GM23338 (cell line): Measurements from ENCODE around the gene DPH1. TPM values are rescaled to one million over a fixed set of nuclear protein-coding genes. Genes with fewer than 3 reads are reported as not detected.
A peak's percentile ranks its signal among the peaks of the same experiment; 100 is the strongest.

Experiments used
- ATAC-seq: fragments of 200-7000 bp; cut with Tn5 transposase; 3 replicates; pipeline ENCODE4 v1.9.1; 2020
- DNase-seq: peaks from one replicate; pipeline ENCODE4 v3.0.0-alpha.2; 2015; ENCODE audit warnings: low spot score
- H2AFZ ChIP-seq: fragments of 200-600 bp; sonication (generic); 2 replicates; pipeline ENCODE4 v1.8.0; 2016; ENCODE audit warnings: antibody characterized with exemption, mild to moderate bottlenecking, moderate library complexity
- H3F3A ChIP-seq: fragments of 200-600 bp; sonication (generic); replicated peaks from 2 replicates; pipeline ENCODE4 v1.8.0; 2017; ENCODE audit warnings: antibody characterized with exemption, mixed run types, low read depth
- H3K27ac ChIP-seq: fragments of 200-600 bp; sonication (generic); 2 replicates; pipeline ENCODE4 v1.6.1; 2016; ENCODE audit warnings: low read depth
- H3K27me3 ChIP-seq: fragments of 200-600 bp; sonication (generic); 2 replicates; pipeline ENCODE4 v1.8.0; 2016; ENCODE audit warnings: mild to moderate bottlenecking, mixed run types, moderate library complexity; ENCODE audit not compliant: insufficient read depth
- H3K36me3 ChIP-seq: fragments of 200-600 bp; sonication (generic); 2 replicates; pipeline ENCODE4 v1.8.0; 2016; ENCODE audit warnings: mild to moderate bottlenecking; ENCODE audit not compliant: insufficient read depth
- H3K4me1 ChIP-seq: fragments of 200-600 bp; sonication (generic); 2 replicates; pipeline ENCODE4 v1.8.0; 2016; ENCODE audit warnings: mild to moderate bottlenecking, moderate library complexity; ENCODE audit not compliant: insufficient read depth
- H3K4me2 ChIP-seq: fragments of 200-600 bp; sonication (generic); 2 replicates; pipeline ENCODE4 v1.7.1; 2017; ENCODE audit warnings: mixed run types
- H3K4me3 ChIP-seq: fragments of 200-600 bp; sonication (generic); 2 replicates; pipeline ENCODE4 v1.6.1; 2016; ENCODE audit warnings: mixed run types
- H3K79me2 ChIP-seq: fragments of 200-600 bp; sonication (generic); replicated peaks from 2 replicates; pipeline ENCODE4 v1.8.0; 2017; ENCODE audit warnings: mild to moderate bottlenecking; ENCODE audit not compliant: insufficient read depth
- H3K9me2 ChIP-seq: fragments of 200-600 bp; sonication (generic); 2 replicates; pipeline ENCODE4 v1.8.0; 2017; ENCODE audit not compliant: insufficient read depth
- H4K20me1 ChIP-seq: fragments of 200-600 bp; sonication (generic); replicated peaks from 2 replicates; pipeline ENCODE4 v1.8.0; 2017; ENCODE audit warnings: mild to moderate bottlenecking; ENCODE audit not compliant: insufficient read depth
- H3K27ac Mint-ChIP-seq: 2 replicates; pipeline ENCODE4 v1.8.0; 2020; ENCODE audit warnings: inconsistent platforms, mild to moderate bottlenecking, moderate library complexity, mixed read lengths
- H3K27me3 Mint-ChIP-seq: 3 replicates; pipeline ENCODE4 v1.8.0; 2022; ENCODE audit warnings: low read depth, mild to moderate bottlenecking, moderate library complexity, mixed read lengths, inconsistent platforms; ENCODE audit not compliant: insufficient read depth, poor library complexity
- H3K36me3 Mint-ChIP-seq: 3 replicates; pipeline ENCODE4 v1.8.0; 2021; ENCODE audit warnings: low read depth, mild to moderate bottlenecking, inconsistent platforms, moderate library complexity, mixed read lengths
- H3K4me1 Mint-ChIP-seq: 3 replicates; pipeline ENCODE4 v1.8.0; 2020; ENCODE audit warnings: mild to moderate bottlenecking, inconsistent platforms, mixed read lengths
- H3K4me3 Mint-ChIP-seq: 3 replicates; pipeline ENCODE4 v1.8.0; 2021; ENCODE audit warnings: moderate library complexity, mild to moderate bottlenecking, inconsistent platforms, mixed read lengths
- H3K9me3 Mint-ChIP-seq: 3 replicates; pipeline ENCODE4 v1.8.0; 2020; ENCODE audit warnings: moderate library complexity, mild to moderate bottlenecking, inconsistent platforms, mixed read lengths
- CREB1 ChIP-seq: fragments of 250-450 bp; sonication (Bioruptor Pico); IDR thresholded peaks from 2 replicates; pipeline ENCODE4 v1.5.0; 2020; ENCODE audit warnings: low read depth, mild to moderate bottlenecking, moderate library complexity
- CTCF ChIP-seq, 2 experiments: fragments of 200-600 bp in 1 of 2; sonication (generic) in 1 of 2; conservative IDR thresholded peaks; 2 replicates each; pipeline versions ENCODE4 v1.5.1 to v1.6.1; 2016 to 2017; ENCODE audit warnings: antibody characterized with exemption in 2 of 2, low read depth in 2 of 2, mild to moderate bottlenecking in 2 of 2, moderate library complexity in 1 of 2
- ETS1 ChIP-seq: IDR thresholded peaks from 2 replicates; pipeline ENCODE4 v1.6.1; 2016; ENCODE audit warnings: antibody characterized with exemption
- NANOG ChIP-seq: IDR thresholded peaks from 2 replicates; pipeline ENCODE4 v1.6.1; 2016; ENCODE audit warnings: antibody characterized with exemption, borderline replicate concordance
- POLR2AphosphoS5 ChIP-seq: IDR thresholded peaks from 2 replicates; pipeline ENCODE4 v1.6.1; 2016; ENCODE audit warnings: antibody characterized with exemption, low read depth
- REST ChIP-seq: IDR thresholded peaks from one replicate; pipeline ENCODE4 v1.6.1; 2018; ENCODE audit warnings: antibody characterized with exemption; ENCODE audit not compliant: unreplicated experiment
- ZNF331 ChIP-seq: fragments of 250-450 bp; sonication (Bioruptor Pico); IDR thresholded peaks from 2 replicates; pipeline ENCODE4 v1.5.0; 2020; ENCODE audit warnings: low read depth, mild to moderate bottlenecking, moderate library complexity
- polyA plus RNA-seq: library from polyadenylated mRNA; unstranded; fragments of >200 nt; fragmentation: Nextera tagmentation; extraction: Ambion mirVana; gene quantifications from 2 replicates; pipeline ENCODE4 v1.2.1, GENCODE V29; 2016
- total RNA-seq: library from RNA; depleted of rRNA; stranded (reverse); fragments of >200 nt; shearing (Covaris generic); gene quantifications from 2 replicates; pipeline ENCODE4 v1.2.3, GENCODE V29; 2014

DPH1 gene
- total and polyA plus RNA-seq, 2 experiments from 2014 or later = 11.8 to 28.2 TPM

GRCh38 chr17:2090210-2090641, 60.3 kb downstream of the DPH1 start:
- Histone ChIP-seq H4K20me1 (no peaks in the 10 kb centered on the region), H3K27me3 (no peaks in the 10 kb centered on the region), H2AFZ (no peak overlapping the region), H3K27ac (0 out of 2 replicates have a peak overlapping the region, but pooled peaks have one; percentile 10), H3K36me3 (no peaks in the 10 kb centered on the region), H3K4me2 (peak overlapping the region; percentile 17), H3F3A (0 out of 2 replicates have a peak, but pooled peaks cover 2% of the 10 kb centered on the region), H3K79me2 (no peaks in the 10 kb centered on the region), H3K4me1 (peaks cover 18% of the 10 kb centered on the region), H3K9me2 (no peaks in the 10 kb centered on the region), H3K4me3 (no peak overlapping the region)
- H3K4me1 Mint-ChIP-seq = peaks cover 43% of the 10 kb centered on the region
- no peaks in the 10 kb centered on the region for H3K9me3 Mint-ChIP-seq
- DNase-seq = no peak
- no peaks in the 10 kb centered on the region; the same call in 2 of the 3 replicates for H3K36me3 Mint-ChIP-seq
- ATAC-seq = peak; percentile 7; the same call in 1 of the 3 replicates
- no peak overlapping the region for H3K4me3 Mint-ChIP-seq
- H3K27ac Mint-ChIP-seq = peak overlapping the region; percentile 80
- H3K27me3 Mint-ChIP-seq = peaks cover 5% of the 10 kb centered on the region
- TF ChIP-seq REST = no peak
- TF ChIP-seq ETS1 = no peak
- no peak for TF ChIP-seq NANOG
- no peak for TF ChIP-seq POLR2AphosphoS5
- TF ChIP-seq ZNF331 = no peak
- TF ChIP-seq CREB1 (CRISPR knock-in tag) = no peak

GRCh38 chr17:2090804-2091534, 61.0 kb downstream of the DPH1 start:
- Histone ChIP-seq H3K36me3 (no peaks in the 10 kb centered on the region), H3K4me2 (peak overlapping the region; percentile 17), H3F3A (0 out of 2 replicates have a peak, but pooled peaks cover 2% of the 10 kb centered on the region), H4K20me1 (no peaks in the 10 kb centered on the region), H3K27me3 (no peaks in the 10 kb centered on the region), H3K4me1 (peaks cover 23% of the 10 kb centered on the region), H3K79me2 (no peaks in the 10 kb centered on the region), H3K9me2 (no peaks in the 10 kb centered on the region), H3K4me3 (no peak overlapping the region), H3K27ac (peak overlapping the region; percentile 10; the same call in 1 of the 2 replicates), H2AFZ (no peak overlapping the region)
- Mint-ChIP-seq H3K9me3 (no peaks in the 10 kb centered on the region), H3K36me3 (no peaks in the 10 kb centered on the region; the same call in 2 of the 3 replicates), H3K27ac (peak overlapping the region; percentile 83), H3K27me3 (peaks cover 7% of the 10 kb centered on the region), H3K4me1 (peaks cover 51% of the 10 kb centered on the region), H3K4me3 (peak overlapping the region; percentile 3; the same call in 1 of the 3 replicates)
- no peak for TF ChIP-seq NANOG
- 0 out of 4 replicates have a peak, but pooled peaks have one; percentile 2 to 13 for TF ChIP-seq CTCF (conservative IDR thresholded peaks at IDR 0.05; ENCODE audit: low read depth in 2 of 2)
- DNase-seq (peak; percentile 89), ATAC-seq (peak; percentile 75)
